ENCODE data around the gene CNGB1.
A peak's percentile ranks its signal among the peaks of the same experiment; 100 is the strongest.
"Not testable (repeated sequence)": the region's sequence is repeated elsewhere in the genome, so short reads cannot be mapped to it uniquely, and the experiment has no call there.

The CNGB1 gene

DNA sequence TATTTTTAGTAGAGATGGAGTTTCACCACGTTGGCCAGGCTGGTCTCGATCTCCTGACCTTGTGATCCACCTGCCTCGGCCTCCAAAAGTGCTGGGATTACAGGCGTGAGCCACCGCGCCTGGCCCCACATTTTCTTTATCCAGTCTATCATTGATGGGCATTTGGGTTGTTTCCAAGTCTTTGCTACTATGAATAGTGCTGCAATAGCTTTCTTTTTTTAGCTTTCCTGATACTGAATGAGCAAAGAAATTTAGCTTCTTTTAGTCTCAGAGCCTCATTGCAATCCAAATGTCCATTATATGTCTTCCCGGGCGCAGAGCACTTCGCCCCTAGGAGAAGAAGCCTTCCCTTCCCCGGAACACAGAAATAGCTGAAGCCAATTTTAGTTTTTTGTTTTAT lies 112.9 kb downstream of the CNGB1 start:
- not testable (repeated sequence) for DNase-seq (ENCODE audit: low spot score)

- no peak for DNase-seq (ENCODE audit: low spot score)
Observed at GRCh38 chr16:57855188-57855587, 115.7 kb downstream of the CNGB1 start.

- no peak for DNase-seq (ENCODE audit: low spot score)
Observed at GRCh38 chr16:57852189-57852588, 118.7 kb downstream of the CNGB1 start.

DNA sequence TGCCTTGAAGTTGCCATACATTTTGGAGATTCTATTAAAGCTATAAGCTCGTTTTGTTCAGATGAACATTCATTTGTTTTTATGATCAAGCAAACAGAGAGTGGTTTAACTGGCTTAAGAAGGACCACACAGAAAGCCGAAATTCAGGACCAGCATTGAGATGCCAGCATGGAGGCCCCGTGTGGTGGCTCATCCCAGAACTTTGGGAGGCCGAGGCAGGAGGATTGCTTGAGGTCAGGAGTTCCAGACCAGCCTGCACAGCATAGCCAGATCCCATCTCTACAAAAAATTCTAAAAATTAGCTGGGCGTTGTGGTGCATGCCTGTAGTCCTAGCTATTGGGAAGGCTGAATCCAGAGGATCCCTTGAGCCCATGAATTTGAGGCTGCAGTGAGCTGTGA lies 122.7 kb downstream of the CNGB1 start:
- no peak for DNase-seq (ENCODE audit: low spot score)

- DNase-seq (ENCODE audit: low spot score): not testable (repeated sequence)
Observed at GRCh38 chr16:57846931-57847330, 124.0 kb downstream of the CNGB1 start.

DNA sequence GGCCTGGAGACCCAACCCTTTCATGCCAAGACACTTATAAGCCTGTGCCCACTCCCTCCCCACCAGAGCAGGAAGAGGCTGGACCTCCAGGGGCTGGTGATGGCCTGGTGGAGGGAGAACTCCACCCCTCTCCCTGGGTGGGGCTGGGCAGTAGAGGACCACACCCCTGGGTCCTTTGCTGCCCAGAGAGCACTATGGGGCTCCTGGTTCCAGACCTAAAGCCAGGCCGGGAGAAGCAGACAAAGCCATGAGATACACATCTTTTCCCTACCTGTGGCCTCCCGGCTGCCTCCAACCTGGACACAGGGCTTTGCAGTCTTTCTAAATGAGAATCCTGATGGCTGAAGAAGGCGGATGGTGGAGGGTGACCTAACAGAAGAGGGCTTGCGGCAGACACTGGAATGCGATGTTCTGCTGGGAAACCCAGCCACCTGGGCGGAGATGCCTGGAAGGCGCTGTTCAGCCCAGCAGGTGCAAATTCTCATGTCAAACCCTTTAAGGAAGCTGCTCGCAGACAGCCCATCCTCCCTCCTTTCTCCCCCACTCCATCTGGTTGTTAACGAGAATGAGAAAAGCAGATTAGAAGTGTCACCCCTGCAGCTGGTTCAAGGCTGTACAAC lies 124.7 kb downstream of the CNGB1 start:
- no peak for DNase-seq (ENCODE audit: low spot score)

GRCh38 chr16:57845115-57845514 lies 125.8 kb downstream of the CNGB1 start:
- DNase-seq (ENCODE audit: low spot score): no peak

DNA sequence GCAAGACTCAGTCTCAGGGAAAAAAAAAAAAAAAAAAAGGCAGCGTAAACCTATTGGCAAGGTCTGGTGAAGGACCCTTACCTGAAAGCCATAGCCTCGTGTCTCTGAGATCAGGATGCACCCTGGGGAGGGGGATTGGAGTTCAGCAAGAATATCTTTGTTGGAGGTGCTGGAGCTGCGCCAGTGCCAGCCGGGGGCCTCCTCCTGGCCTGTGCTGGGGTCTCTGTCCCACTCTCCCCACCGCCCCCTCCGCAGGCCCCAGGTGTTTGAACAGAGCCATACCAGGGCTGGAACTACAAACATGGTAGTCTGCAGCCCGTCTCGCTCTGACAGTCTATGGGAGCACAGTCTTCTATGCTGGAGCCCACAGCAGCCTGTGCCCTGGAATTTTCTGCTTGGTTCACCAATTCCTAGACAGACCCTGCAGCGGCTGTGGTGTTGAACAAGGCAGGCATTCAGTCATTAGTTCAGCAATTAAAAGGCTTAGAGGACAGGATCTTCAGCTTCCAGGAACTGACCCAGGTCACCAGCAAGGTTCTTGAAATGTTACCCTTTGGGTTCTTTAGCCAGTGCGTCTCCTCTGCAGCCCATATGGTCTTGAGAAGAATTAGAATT lies 126.4 kb downstream of the CNGB1 start:
- no peak for DNase-seq (ENCODE audit: low spot score)

GRCh38 chr16:57843400-57843799 lies 127.5 kb downstream of the CNGB1 start:
- no peak for DNase-seq (ENCODE audit: low spot score)

DNA sequence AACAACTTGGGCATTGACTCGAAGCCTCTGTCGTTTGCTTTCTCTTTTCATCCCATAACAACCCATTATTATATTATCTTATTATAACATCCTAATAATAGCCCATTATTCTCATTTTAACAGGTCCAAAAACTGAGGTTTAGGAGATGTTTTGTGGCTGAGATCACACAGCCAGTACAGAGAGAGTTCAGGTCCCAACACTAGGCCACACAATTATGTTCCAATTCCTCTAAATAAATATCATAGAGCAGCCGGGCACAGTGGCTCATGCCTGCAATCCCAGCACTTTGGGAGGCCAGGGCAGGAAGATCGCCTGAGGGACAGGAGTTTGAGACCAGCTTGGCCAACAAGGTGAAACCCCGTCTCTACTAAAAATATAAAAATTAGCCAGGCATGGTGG lies 128.3 kb downstream of the CNGB1 start:
- no peak for DNase-seq (ENCODE audit: low spot score)

- DNase-seq (ENCODE audit: low spot score): no peak
Observed at GRCh38 chr16:57840833-57841232, 130.1 kb downstream of the CNGB1 start.

GRCh38 chr16:57838161-57838560 lies 132.8 kb downstream of the CNGB1 start:
- DNase-seq (ENCODE audit: low spot score): peak; percentile 20

GRCh38 chr16:57837305-57838125 lies 133.4 kb downstream of the CNGB1 start:
- DNase-seq (ENCODE audit: low spot score): no peak

DNA sequence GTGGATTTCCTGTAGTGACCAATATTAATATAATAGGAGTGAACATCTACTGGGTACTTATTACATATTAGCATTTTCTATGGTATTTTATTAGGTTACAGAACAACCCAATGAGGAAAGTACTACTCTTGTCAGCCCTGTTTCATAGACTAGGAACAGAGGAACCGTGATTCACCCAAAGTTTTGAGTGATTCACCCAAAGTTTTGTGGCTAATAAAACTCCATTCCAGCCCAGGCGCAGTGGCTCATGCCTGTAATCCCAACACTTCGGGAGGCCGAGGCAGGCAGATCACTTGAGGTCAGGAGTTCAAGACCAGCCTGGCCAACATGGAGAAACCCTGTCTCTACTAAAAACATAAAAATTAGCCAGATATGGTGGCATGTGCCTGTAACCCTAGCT lies 135.5 kb downstream of the CNGB1 start:
- DNase-seq (ENCODE audit: low spot score): not testable (repeated sequence)

- no peak for DNase-seq (ENCODE audit: low spot score)
Observed at GRCh38 chr16:57834936-57835335, 136.0 kb downstream of the CNGB1 start.

All from pons (tissue), 1 donor.